GM21825 (cell line): ENCODE data around the gene LRCH4.

Experiments used
- ATAC-seq: cut with Tn5 transposase; IDR thresholded peaks from one replicate; pipeline ENCODE4 v1.9.1; 2021; ENCODE audit warnings: mild to moderate bottlenecking, moderate library complexity; ENCODE audit not compliant: unreplicated experiment

LRCH4 gene, protein sequence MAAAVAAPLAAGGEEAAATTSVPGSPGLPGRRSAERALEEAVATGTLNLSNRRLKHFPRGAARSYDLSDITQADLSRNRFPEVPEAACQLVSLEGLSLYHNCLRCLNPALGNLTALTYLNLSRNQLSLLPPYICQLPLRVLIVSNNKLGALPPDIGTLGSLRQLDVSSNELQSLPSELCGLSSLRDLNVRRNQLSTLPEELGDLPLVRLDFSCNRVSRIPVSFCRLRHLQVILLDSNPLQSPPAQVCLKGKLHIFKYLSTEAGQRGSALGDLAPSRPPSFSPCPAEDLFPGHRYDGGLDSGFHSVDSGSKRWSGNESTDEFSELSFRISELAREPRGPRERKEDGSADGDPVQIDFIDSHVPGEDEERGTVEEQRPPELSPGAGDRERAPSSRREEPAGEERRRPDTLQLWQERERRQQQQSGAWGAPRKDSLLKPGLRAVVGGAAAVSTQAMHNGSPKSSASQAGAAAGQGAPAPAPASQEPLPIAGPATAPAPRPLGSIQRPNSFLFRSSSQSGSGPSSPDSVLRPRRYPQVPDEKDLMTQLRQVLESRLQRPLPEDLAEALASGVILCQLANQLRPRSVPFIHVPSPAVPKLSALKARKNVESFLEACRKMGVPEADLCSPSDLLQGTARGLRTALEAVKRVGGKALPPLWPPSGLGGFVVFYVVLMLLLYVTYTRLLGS

DNA sequence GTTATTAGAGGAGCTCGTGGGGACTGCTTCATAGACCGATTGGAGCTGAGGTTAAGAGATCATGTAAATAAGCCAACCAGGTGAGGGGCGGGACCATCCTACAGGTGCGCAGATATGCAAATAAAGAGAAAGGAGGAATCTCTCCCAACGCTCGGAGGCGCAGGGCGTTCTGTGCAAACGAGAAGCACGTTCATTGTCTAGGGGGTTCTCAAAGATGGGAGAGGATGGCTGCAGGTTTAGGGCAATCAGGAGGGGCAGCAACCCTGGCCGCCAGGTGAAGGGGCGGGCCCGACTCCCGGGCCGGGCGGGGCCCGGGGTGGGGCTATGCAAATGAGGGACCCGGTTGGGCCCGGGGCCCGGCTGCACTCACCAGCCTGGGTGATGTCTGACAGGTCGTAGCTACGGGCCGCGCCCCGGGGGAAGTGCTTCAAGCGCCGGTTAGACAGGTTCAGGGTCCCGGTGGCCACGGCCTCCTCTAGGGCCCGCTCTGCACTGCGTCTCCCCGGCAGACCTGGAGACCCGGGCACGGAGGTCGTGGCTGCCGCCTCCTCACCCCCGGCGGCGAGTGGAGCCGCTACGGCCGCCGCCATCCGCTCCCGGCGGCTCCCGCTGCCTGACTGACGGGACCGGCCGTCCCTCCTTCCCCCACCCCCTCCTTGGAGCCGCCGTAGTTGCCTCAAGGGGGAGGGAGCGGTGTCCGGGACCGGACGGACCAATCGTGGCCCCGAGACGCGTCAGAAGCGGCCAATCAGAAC, at the start of gene LRCH4:
LRCH4 (minus strand) TSS at position 619 of the 755 bp plus-strand sequence; CDS start at position 590, 29 bp downstream.
- ATAC-seq = peak; percentile 17

GRCh38 chr7:100632951-100633717, 47.2 kb upstream of the LRCH4 start:
- ATAC-seq = peak; percentile 67

DNA sequence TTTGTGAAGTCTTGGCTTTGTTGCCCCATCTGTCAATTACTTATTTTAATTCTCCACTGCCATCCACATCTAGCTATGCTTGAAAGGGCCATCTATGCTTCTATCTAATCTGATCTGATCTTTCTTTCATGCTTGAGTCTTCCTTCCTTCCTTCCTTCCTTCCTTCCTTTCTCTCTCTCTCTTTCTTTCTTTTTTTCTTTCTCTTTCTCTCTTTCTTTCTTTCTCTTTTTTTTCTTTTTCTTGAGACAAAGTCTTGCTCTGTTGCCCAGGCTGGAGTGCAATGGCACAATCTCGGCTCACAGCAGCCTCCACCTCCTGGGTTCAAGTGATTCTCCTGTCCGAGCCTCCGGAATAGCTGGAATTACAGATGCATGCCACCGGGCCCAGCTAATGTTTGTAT, 44.1 kb upstream of the LRCH4 start:
- ATAC-seq = no peak

DNA sequence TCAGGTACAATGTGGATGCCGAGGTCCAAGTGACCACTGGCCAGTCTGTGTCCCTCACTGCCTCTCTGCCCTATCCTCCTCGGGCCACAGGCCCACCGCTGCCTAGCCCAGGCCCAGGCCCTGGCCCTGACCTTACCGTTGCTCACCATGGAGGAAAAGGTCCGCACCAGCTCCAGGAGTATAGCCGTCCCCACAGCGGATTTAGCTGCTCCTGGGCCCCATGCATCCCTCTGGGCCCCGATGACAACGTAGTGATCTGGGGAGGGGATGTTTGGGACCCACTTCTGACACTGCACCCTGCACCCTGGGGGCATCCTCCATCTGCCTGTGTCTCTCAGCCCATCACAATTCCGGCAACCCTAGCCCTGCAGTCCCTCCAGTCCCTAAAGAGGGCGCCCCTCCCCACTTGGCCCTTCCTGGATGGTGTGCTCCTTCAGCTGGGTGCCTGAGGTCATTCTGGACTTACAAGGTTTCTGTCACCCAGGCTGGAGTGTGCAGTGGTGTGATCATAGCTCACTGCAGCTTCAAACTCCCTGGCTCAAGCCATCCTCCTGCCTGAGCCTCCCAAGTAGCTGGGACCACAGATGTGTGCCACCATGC, 43.3 kb upstream of the LRCH4 start:
- no peak for ATAC-seq

- ATAC-seq = no peak
Observed at GRCh38 chr7:100627238-100627549, 41.3 kb upstream of the LRCH4 start.

- ATAC-seq = peak; percentile 76
Observed at GRCh38 chr7:100626530-100627237, 40.8 kb upstream of the LRCH4 start.

DNA sequence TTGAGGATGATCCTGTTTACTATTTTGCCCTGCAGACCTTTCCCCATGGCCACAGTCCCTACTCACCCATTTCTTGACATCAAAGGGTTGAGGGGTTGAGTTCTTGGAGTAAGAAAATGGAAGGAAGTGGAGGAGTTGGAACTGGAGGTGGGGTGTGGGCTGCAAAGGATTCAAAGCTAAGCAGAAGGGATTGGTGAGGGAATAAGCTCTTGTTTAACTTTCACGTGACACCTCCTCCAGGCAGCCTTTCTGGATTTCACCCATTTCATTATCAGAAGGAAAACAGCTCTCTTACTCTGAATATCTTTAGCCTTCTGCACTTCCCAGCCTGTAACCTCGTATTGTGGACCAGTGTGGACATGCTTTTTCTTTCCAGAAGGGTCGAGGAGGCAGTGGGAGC, 40.1 kb upstream of the LRCH4 start:
- no peak for ATAC-seq

- no peak for ATAC-seq
Observed at GRCh38 chr7:100623951-100624824, 38.3 kb upstream of the LRCH4 start.

DNA sequence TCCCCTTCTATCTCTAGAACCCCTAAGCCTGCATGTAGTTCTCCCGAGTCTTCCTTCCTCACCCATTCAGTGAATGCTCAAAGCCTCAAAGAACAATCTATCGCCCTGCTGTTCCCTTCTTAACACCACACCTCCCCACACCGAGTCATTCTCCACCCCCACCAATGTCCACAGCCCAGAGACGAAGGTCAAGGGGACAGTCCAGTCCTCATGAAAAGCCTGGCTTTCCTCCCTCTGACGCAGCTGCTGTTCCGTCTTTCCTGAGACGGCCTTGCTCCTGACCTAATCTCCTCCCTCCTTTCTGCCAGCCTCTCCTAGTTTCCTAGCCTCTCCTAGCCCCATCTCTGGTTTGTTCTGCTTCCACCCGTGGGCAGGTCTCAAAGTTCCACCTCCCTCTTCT, 35.6 kb upstream of the LRCH4 start:
- no peak for ATAC-seq

GRCh38 chr7:100620804-100621203, 34.9 kb upstream of the LRCH4 start:
- no peak for ATAC-seq

DNA sequence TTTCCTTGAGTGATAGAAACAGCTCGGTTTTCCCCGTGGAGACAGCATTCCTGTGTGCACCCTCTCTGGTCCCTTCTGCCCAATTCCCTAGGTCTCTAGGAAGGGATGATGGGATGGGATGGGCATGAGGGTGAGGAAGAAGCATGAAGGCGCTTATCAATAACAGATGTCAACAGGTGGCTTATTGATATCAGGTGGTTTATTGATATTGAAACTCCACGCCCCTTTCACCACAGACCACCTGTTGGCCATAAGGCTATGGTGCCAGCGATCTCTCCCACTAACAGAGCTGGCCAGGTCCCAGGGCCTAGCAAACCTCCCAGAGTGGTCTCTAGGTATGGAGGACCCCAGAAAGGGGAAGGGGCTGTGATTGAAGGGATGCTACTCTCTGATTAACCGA, 34.3 kb upstream of the LRCH4 start:
- ATAC-seq = no peak

- no peak for ATAC-seq
Observed at GRCh38 chr7:100614308-100614861, 28.5 kb upstream of the LRCH4 start.

DNA sequence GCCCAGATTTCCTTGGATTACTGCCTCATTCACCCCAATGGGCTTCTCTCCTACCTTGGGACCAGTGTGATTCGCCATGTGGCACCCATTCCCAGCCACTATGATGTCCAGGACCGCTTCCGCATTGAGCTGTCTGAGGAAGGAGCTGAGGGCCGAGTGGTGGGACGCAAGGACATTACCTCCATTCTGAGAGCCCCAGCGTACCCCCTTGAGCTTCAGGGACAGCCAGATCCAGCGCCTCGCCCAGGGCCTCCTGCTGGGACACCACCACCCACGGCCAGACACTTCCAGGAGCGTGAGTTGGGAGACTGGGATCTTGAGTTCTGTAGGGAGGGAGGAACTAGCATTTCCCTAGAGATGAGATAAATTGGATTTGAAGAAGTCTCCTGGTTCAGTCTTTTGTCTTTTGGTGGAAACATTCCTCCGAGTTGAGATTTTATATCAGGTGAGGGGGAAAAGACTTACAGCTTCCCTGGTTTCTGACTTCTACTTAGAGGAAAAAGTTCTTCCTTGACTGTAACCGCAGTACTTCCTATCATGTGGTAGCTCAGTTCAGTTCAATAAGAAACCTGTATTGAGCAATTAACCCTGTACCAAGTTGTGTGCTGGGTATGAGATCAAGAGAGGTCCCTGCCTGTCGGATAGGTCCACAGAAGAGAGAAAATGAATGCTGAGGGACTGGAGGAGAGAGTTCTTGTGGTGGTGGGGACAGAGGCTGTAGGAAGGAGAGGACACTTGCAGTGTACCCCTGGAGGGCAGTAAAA, 27.7 kb upstream of the LRCH4 start:
- no peak for ATAC-seq

GRCh38 chr7:100612730-100613390, 26.9 kb upstream of the LRCH4 start:
- ATAC-seq = no peak

DNA sequence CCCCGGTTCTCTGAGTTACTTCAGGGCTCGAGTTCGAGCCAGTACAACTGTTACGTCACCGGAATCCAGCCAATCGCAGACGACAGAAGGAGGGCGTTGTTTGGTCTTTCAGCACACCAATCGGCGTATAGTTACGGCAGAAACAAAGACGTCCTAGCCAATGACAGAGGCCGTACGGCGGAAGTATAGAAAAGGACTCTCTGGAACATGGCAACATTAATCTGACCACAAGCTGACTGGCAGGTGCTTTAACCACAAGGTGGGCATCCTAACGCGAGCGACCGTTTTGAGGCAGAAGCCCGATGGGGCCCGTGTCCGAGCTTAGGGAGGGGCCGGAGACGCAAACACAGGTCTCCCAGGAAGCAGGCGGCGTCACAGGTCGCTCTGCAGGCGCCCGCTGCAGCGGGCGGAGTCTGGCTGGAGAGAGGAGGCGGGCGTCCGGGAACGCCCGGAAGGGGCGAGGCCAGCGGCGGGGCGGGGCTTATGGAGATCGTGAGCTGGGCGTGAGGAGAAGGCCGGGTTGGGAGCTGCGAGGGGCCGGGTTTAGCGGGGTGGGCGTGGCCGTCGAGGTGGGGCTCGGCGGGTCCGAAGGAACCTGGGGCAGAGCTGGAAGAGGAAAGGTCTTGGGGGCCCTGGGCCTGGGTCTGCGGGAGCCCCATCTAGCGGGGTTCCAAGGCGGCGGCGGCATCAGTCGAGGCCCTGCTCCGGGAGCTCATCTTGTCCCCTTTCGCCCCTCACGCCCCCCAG, 26.2 kb upstream of the LRCH4 start, which contains the start of gene MOSPD3:
MOSPD3 (plus strand) TSS at position 558 of the 747 bp plus-strand sequence. CDS start 252 bp downstream, outside the sequence.
- peak; percentile 85 for ATAC-seq

GRCh38 chr7:100609958-100610357, 24.0 kb upstream of the LRCH4 start:
- no peak for ATAC-seq

- no peak for ATAC-seq
Observed at GRCh38 chr7:100607111-100607510, 21.2 kb upstream of the LRCH4 start.
